Left lobe of liver (tissue), 2 donors: ENCODE measurements around the gene C1orf210. TPM values are rescaled to one million over a fixed set of nuclear protein-coding genes. Genes with fewer than 3 reads are reported as not detected.

ENCODE experiments used
- ATAC-seq: fragments of 200-7000 bp; cut with Tn5 transposase; one replicate; pipeline ENCODE4 v1.9.1; 2020; ENCODE audit warnings: mild to moderate bottlenecking, moderate library complexity
- DNase-seq: peaks from one replicate; pipeline ENCODE4 v3.0.0-alpha.2; 2020; ENCODE audit warnings: low spot score
- total RNA-seq: library from RNA; stranded (reverse); gene quantifications from one replicate; pipeline ENCODE4 v1.2.1, GENCODE V29; 2021
- donor health status: DM: no; HTN: no; CAD: no; lungs with moderate emphysema.
- donor health status: DM: no; HTN: yes; CAD: no.

The C1orf210 gene
- total RNA-seq, 1 donor from 2014 or later = 2.6 TPM

- DNase-seq (no peak), ATAC-seq (no peak)
These were observed 31.5 kb downstream of the C1orf210 start for GRCh38 chr1:43253876-43254275.

GRCh38 chr1:43253173-43253572, 32.2 kb downstream of the C1orf210 start:
- DNase-seq = peak; percentile 37
- no peak for ATAC-seq

GRCh38 chr1:43252225-43252624, 33.2 kb downstream of the C1orf210 start:
- DNase-seq (no peak), ATAC-seq (no peak)

GRCh38 chr1:43251024-43251423, 34.4 kb downstream of the C1orf210 start:
- DNase-seq = peak; percentile 39
- no peak for ATAC-seq

- peak; percentile 81 for ATAC-seq
- peak; percentile 65 for DNase-seq
These were observed 35.0 kb downstream of the C1orf210 start for GRCh38 chr1:43250351-43250761.

- no peak for DNase-seq
- ATAC-seq = peak; percentile 56
These were observed 38.0 kb downstream of the C1orf210 start for GRCh38 chr1:43247256-43247921.

GRCh38 chr1:43246466-43247213, 38.7 kb downstream of the C1orf210 start:
- ATAC-seq = peak; percentile 30

GRCh38 chr1:43243299-43243698, 42.1 kb downstream of the C1orf210 start:
- no peak for ATAC-seq
- DNase-seq = no peak

More at GRCh38 chr1:43246466-43247213, 38.7 kb downstream of the C1orf210 start:
- no peak for DNase-seq

- ATAC-seq (peak; percentile 12), DNase-seq (no peak)
These were observed 44.0 kb downstream of the C1orf210 start for GRCh38 chr1:43241413-43241836.

- DNase-seq (no peak), ATAC-seq (no peak)
These were observed 45.9 kb downstream of the C1orf210 start for GRCh38 chr1:43239484-43239883.

GRCh38 chr1:43238991-43239469, 46.4 kb downstream of the C1orf210 start:
- DNase-seq = no peak
- ATAC-seq = peak; percentile 10

GRCh38 chr1:43238085-43238484, 47.3 kb downstream of the C1orf210 start:
- peak; percentile 86 for DNase-seq

GRCh38 chr1:43237121-43237520, 48.3 kb downstream of the C1orf210 start:
- ATAC-seq (no peak), DNase-seq (no peak)

More at GRCh38 chr1:43238085-43238484, 47.3 kb downstream of the C1orf210 start:
- peak; percentile 85 for ATAC-seq

GRCh38 chr1:43235451-43236121, 49.8 kb downstream of the C1orf210 start:
- DNase-seq (peak; percentile 77), ATAC-seq (peak; percentile 78)

- no peak for DNase-seq
- no peak for ATAC-seq
These were observed 50.3 kb downstream of the C1orf210 start for GRCh38 chr1:43235040-43235439.

GRCh38 chr1:43234267-43234666, 51.1 kb downstream of the C1orf210 start:
- no peak for ATAC-seq

GRCh38 chr1:43233631-43234030, 51.8 kb downstream of the C1orf210 start:
- ATAC-seq (no peak), DNase-seq (no peak)

More at GRCh38 chr1:43234267-43234666, 51.1 kb downstream of the C1orf210 start:
- DNase-seq = no peak

- DNase-seq = no peak
- ATAC-seq = no peak
These were observed 52.9 kb downstream of the C1orf210 start for GRCh38 chr1:43232482-43232881.

- DNase-seq (no peak), ATAC-seq (no peak)
These were observed 53.3 kb downstream of the C1orf210 start for GRCh38 chr1:43232074-43232473.
